HepG2 (cell line): ENCODE results near the gene RASSF7. TPM values are rescaled to one million over a fixed set of nuclear protein-coding genes. Genes with fewer than 3 reads are reported as not detected.

Experiments
- ATAC-seq: fragments of 200-7000 bp; cut with Tn5 transposase; 3 replicates; pipeline ENCODE4 v1.9.1; 2020; ENCODE audit warnings: mild to moderate bottlenecking, moderate library complexity
- BruUV-seq: library from RNA; stranded (reverse); fragments of 400-500 nt; replicated peaks from 2 replicates; lab custom pipeline; 2021; lab: Mats Ljungman, UMichigan
- CTCF ChIA-PET: fragments of 300-600 bp; formaldehyde crosslinking; extraction: SDS; loops from one replicate; lab custom pipeline; 2021; ENCODE audit warnings: low total read pairs, inconsistent platforms, low intra/inter-chr PET ratio; lab: Yijun Ruan, JAX
- POLR2A ChIA-PET: fragments of 350-600 bp; sonication (Branson Sonifier 250); formaldehyde crosslinking; loops from one replicate; lab custom pipeline; 2020; ENCODE audit warnings: antibody characterized with exemption, inconsistent platforms; lab: Yijun Ruan, JAX
- DNase-seq: peaks from one replicate; pipeline ENCODE4 v3.0.0-alpha.2; 2015; ENCODE audit warnings: low spot score
- FAIRE-seq: peaks from 3 replicates; lab custom pipeline; 2011; peaks lifted over from hg19 to GRCh38; lab: Jason Lieb, UNC
- H2AFZ ChIP-seq: one replicate; pipeline ENCODE4 v1.6.1; 2011; ENCODE audit warnings: low read length, inconsistent platforms
- H3K27ac ChIP-seq: fragments of 300-600 bp; 3 replicates; pipeline ENCODE4 v1.8.0; 2011; ENCODE audit warnings: mixed run types, mild to moderate bottlenecking, mixed read lengths, low read length, inconsistent platforms; ENCODE audit not compliant: insufficient read depth; ENCODE audit errors: extremely low read length
- H3K27me3 ChIP-seq, 2 experiments: fragments of 200-600 bp in 1 of 2; 2 replicates in 1 of 2; 3 replicates in 1 of 2; pipeline versions ENCODE4 v1.6.0 to v1.8.0; 2011; ENCODE audit warnings: low read length in 2 of 2, mild to moderate bottlenecking in 2 of 2, moderate library complexity in 2 of 2, inconsistent platforms in 1 of 2; ENCODE audit not compliant: insufficient read depth in 2 of 2, control insufficient read depth in 1 of 2
- H3K36me3 ChIP-seq, 2 experiments: fragments of 200-600 bp in 1 of 2; replicated peaks in 1 of 2; 2 replicates in 1 of 2; 3 replicates in 1 of 2; pipeline versions ENCODE4 v1.5.1 to v1.8.0; 2011; ENCODE audit warnings: low read length in 2 of 2, inconsistent platforms in 1 of 2; ENCODE audit not compliant: insufficient read depth in 2 of 2, control insufficient read depth in 1 of 2
- H3K4me1 ChIP-seq: 2 replicates; pipeline ENCODE4 v1.5.1; 2012; ENCODE audit warnings: low read length, inconsistent platforms; ENCODE audit not compliant: insufficient read depth
- H3K4me2 ChIP-seq: 2 replicates; pipeline ENCODE4 v1.6.0; 2011; ENCODE audit warnings: low read depth, low read length, inconsistent platforms
- H3K4me3 ChIP-seq, 3 experiments: fragments of 200-600 bp in 1 of 3; sonication (generic), shearing (Covaris generic) in 1 of 3; replicated peaks in 1 of 3; 2 replicates each; pipeline ENCODE4 v1.5.1; 2011 to 2016; ENCODE audit warnings: low read length in 3 of 3, inconsistent platforms in 2 of 3, low read depth in 2 of 3, mild to moderate bottlenecking in 2 of 3, control low read depth in 1 of 3, mixed read lengths in 1 of 3; ENCODE audit not compliant: insufficient read depth in 1 of 3
- H3K79me2 ChIP-seq: one replicate; pipeline ENCODE4 v1.6.1; 2011; ENCODE audit warnings: low read length, inconsistent platforms; ENCODE audit not compliant: insufficient read depth
- H3K9ac ChIP-seq: 2 replicates; pipeline ENCODE4 v1.6.0; 2011; ENCODE audit warnings: mild to moderate bottlenecking, low read depth, low read length, inconsistent platforms; ENCODE audit not compliant: insufficient read depth
- H3K9me3 ChIP-seq: 2 replicates; pipeline ENCODE4 v1.5.1; 2012; ENCODE audit warnings: mild to moderate bottlenecking, low read length
- H4K20me1 ChIP-seq: 2 replicates; pipeline ENCODE4 v1.6.0; 2011; ENCODE audit warnings: inconsistent platforms, mild to moderate bottlenecking, low read length, moderate library complexity; ENCODE audit not compliant: insufficient read depth
- AGO2 ChIP-seq: fragments of 200-400 bp; formaldehyde crosslinking; optimal IDR thresholded peaks from 2 replicates; pipeline ENCODE3; 2017; ENCODE audit warnings: mild to moderate bottlenecking, low read depth, low read length, moderate library complexity
- RARA ChIP-seq: IDR thresholded peaks from 2 replicates; pipeline ENCODE4 v1.6.1; 2016; ENCODE audit warnings: missing genetic modification reagents, missing compliant biosample characterization
- RBM22 ChIP-seq: fragments of 200-400 bp; formaldehyde crosslinking; optimal IDR thresholded peaks from 2 replicates; pipeline ENCODE3; 2017; ENCODE audit warnings: mild to moderate bottlenecking, low read length, moderate library complexity
- ZC3H13 ChIP-seq: sonication (generic); formaldehyde crosslinking; IDR thresholded peaks from 2 replicates; pipeline ENCODE4 v1.8.1; 2023; ENCODE audit warnings: mild to moderate bottlenecking, missing genetic modification reagents, moderate library complexity
- ZNF263 ChIP-seq: sonication (generic); formaldehyde crosslinking; IDR thresholded peaks from 2 replicates; pipeline ENCODE4 v1.4.0; 2020; ENCODE audit warnings: missing genetic modification reagents
- ZNF720 ChIP-seq: sonication (generic); formaldehyde crosslinking; IDR thresholded peaks from 2 replicates; pipeline ENCODE4 v1.4.0; 2020; ENCODE audit warnings: missing genetic modification reagents
- WGBS: methylation state at CpG from one replicate; pipeline ENCODE4 v1.1.6; 2017; ENCODE audit warnings: low lambda C conversion rate; 5-methylcytosine and 5-hydroxymethylcytosine counted together
- in situ Hi-C: cut with HindIII; loops from 2 replicates; pipeline ENCODE4 v1.10.0; 2017; ENCODE audit warnings: low pct_unique_long_range_greater_than_20kb; ENCODE audit not compliant: extremely low pct_ligation_motif_present
- intact Hi-C: fragments of 100-400 bp; cut with micrococcal nuclease; formaldehyde crosslinking; loops from one replicate; pipeline ENCODE4 v1.10.0; 2022; ENCODE audit not compliant: unreplicated experiment
- polyA plus RNA-seq, 8 experiments: library from polyadenylated mRNA; depleted of rRNA in 3 of 8; stranded (reverse) in 7 of 8; unstranded in 1 of 8; fragments of >200 nt; fragmentation: Illumina TruSeq in 4 of 8; extraction: Trizol in 4 of 8; gene quantifications; 2 replicates each; pipeline versions ENCODE4 v1.2.1 to v1.2.3, GENCODE V29; 2011 to 2016; ENCODE audit warnings: low read depth in 4 of 8, missing spikeins in 1 of 8, mixed read lengths in 1 of 8; ENCODE audit not compliant: insufficient read depth in 1 of 8
- total RNA-seq, 5 experiments: library from RNA; depleted of rRNA; stranded (reverse); fragments of >200 nt; fragmentation: Illumina TruSeq; extraction: Trizol; gene quantifications; 2 replicates each; pipeline ENCODE4 v1.2.3, GENCODE V29; 2016; ENCODE audit warnings: low read depth in 1 of 5
- TF ChIP-seq, protein P1 (sequence below): sonication (generic); formaldehyde crosslinking; IDR thresholded peaks from 2 replicates; pipeline ENCODE4 v1.4.0; 2020; ENCODE audit warnings: missing genetic modification reagents

RASSF7 gene
- total and polyA plus RNA-seq, 2 of the 13 experiments (the other 11 are each of a cell fraction or from before 2014, with no cell fraction given) = 20.2 to 28.6 TPM

DNA sequence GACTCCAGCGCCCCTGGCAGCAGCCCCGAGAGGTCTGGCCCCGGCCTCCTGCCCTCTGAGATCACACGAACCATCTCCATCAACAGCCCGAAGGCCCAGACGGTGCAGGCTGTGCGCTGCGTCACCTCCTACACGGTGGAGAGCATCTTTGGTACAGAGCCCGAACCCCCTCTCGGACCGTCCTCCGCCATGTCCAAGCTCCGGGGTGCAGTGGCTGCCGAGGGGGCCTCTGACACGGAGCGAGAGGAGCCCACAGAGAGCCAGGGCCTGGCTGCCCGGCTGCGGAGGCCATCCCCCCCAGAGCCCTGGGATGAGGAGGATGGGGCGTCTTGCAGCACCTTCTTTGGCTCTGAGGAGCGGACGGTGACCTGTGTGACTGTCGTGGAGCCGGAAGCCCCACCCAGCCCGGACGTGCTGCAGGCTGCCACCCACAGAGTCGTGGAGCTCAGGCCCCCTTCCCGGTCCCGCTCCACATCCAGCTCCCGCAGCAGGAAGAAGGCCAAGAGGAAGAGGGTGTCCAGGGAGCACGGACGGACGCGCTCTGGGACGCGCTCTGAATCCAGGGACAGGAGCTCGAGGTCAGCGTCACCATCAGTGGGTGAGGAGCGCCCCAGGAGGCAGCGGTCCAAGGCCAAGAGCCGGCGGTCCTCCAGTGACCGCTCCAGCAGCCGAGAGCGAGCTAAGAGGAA, 47.3 kb downstream of the RASSF7 start:
- BruUV-seq = no TSS peak
- ChIA-PET POLR2A (no interaction called here), CTCF (no interaction called here)
- Histone ChIP-seq H3K4me3 (no peak overlapping the region), H3K27ac (no peak overlapping the region), H3K9ac (no peak overlapping the region), H3K4me2 (no peak overlapping the region), H4K20me1 (peaks cover 7% of the 10 kb centered on the region; the same call in 1 of the 2 replicates), H3K27me3 (no peaks in the 10 kb centered on the region), H3K36me3 (peaks cover 58 to 94% of the 10 kb centered on the region in 2 experiments; a peak in 4 of 5 replicates), H3K4me1 (no peaks in the 10 kb centered on the region), H3K9me3 (no peaks in the 10 kb centered on the region), H3K79me2 (no peaks in the 10 kb centered on the region), H2AFZ (no peak overlapping the region)
- intact Hi-C loops (no loop called here), in situ Hi-C loops (no loop called here)
- DNase-seq (no peak), ATAC-seq (no peak), FAIRE-seq (no peak)
- TF ChIP-seq AGO2 (peak; percentile 39), ZNF263 (CRISPR knock-in tag) (0 out of 2 replicates have a peak, but pooled peaks have one; percentile 15), RBM22 (peak; percentile 31), RARA (no peak)
- TF ChIP-seq, protein P1, sequence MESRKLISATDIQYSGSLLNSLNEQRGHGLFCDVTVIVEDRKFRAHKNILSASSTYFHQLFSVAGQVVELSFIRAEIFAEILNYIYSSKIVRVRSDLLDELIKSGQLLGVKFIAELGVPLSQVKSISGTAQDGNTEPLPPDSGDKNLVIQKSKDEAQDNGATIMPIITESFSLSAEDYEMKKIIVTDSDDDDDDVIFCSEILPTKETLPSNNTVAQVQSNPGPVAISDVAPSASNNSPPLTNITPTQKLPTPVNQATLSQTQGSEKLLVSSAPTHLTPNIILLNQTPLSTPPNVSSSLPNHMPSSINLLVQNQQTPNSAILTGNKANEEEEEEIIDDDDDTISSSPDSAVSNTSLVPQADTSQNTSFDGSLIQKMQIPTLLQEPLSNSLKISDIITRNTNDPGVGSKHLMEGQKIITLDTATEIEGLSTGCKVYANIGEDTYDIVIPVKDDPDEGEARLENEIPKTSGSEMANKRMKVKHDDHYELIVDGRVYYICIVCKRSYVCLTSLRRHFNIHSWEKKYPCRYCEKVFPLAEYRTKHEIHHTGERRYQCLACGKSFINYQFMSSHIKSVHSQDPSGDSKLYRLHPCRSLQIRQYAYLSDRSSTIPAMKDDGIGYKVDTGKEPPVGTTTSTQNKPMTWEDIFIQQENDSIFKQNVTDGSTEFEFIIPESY (CRISPR knock-in tag) = peak; percentile 76
- 95% methylated on average over 35 of the region's 45 CpGs for WGBS

DNA sequence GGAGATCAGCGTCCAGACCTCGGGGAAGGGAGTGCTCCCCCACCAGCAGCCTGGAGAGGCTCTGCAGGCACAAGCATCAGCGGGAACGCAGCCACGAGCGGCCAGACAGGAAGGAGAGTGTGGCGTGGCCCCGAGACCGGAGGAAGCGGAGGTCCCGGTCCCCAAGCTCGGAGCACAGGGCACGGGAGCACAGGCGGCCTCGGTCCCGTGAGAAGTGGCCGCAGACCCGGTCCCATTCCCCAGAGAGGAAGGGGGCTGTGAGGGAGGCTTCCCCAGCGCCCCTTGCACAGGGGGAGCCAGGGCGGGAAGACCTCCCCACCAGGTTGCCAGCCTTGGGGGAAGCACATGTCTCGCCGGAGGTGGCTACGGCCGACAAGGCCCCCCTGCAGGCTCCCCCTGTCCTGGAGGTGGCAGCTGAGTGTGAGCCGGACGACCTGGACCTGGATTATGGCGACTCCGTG, 48.1 kb downstream of the RASSF7 start:
- Histone ChIP-seq H3K4me3 (no peak overlapping the region), H3K27me3 (no peaks in the 10 kb centered on the region), H2AFZ (no peak overlapping the region), H3K9ac (no peak overlapping the region), H3K4me1 (no peaks in the 10 kb centered on the region), H3K9me3 (no peaks in the 10 kb centered on the region), H3K4me2 (no peak overlapping the region), H4K20me1 (peaks cover 6% of the 10 kb centered on the region; the same call in 1 of the 2 replicates), H3K79me2 (no peaks in the 10 kb centered on the region), H3K36me3 (peaks cover 58 to 92% of the 10 kb centered on the region in 2 experiments; a peak in 4 of 5 replicates), H3K27ac (no peak overlapping the region)
- no TSS peak for BruUV-seq
- TF ChIP-seq ZNF720 (no peak), AGO2 (peak; percentile 53), ZC3H13 (CRISPR knock-in tag) (peak; percentile 2; the same call in 1 of the 2 replicates)
- intact Hi-C loops = no loop called here
- in situ Hi-C loops = no loop called here
- CTCF ChIA-PET = no interaction called here
- POLR2A ChIA-PET = no interaction called here
- no peak for FAIRE-seq
- WGBS = 94% methylated on average over 17 of the region's 28 CpGs
- ATAC-seq = no peak
- DNase-seq = no peak
